GM12801 (cell line): ENCODE data around the gene CDH19.

Source experiments
- TF ChIP-seq, protein P1 (sequence below): IDR thresholded peaks from one replicate; pipeline ENCODE4 v1.5.1; 2011; ENCODE audit warnings: control low read depth; ENCODE audit not compliant: insufficient read length; ENCODE audit errors: extremely low read depth

CDH19 gene

GRCh38 chr18:66508937-66509336 lies 95.0 kb downstream of the CDH19 start:
- TF ChIP-seq, protein P1, sequence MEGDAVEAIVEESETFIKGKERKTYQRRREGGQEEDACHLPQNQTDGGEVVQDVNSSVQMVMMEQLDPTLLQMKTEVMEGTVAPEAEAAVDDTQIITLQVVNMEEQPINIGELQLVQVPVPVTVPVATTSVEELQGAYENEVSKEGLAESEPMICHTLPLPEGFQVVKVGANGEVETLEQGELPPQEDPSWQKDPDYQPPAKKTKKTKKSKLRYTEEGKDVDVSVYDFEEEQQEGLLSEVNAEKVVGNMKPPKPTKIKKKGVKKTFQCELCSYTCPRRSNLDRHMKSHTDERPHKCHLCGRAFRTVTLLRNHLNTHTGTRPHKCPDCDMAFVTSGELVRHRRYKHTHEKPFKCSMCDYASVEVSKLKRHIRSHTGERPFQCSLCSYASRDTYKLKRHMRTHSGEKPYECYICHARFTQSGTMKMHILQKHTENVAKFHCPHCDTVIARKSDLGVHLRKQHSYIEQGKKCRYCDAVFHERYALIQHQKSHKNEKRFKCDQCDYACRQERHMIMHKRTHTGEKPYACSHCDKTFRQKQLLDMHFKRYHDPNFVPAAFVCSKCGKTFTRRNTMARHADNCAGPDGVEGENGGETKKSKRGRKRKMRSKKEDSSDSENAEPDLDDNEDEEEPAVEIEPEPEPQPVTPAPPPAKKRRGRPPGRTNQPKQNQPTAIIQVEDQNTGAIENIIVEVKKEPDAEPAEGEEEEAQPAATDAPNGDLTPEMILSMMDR = no peak

- TF ChIP-seq, protein P1 = no peak
These were observed 97.7 kb downstream of the CDH19 start for GRCh38 chr18:66506178-66506577.

GRCh38 chr18:66497351-66497750 lies 106.5 kb downstream of the CDH19 start:
- TF ChIP-seq, protein P1 = no peak

GRCh38 chr18:66495844-66496243 lies 108.0 kb downstream of the CDH19 start:
- TF ChIP-seq, protein P1 = no peak

DNA sequence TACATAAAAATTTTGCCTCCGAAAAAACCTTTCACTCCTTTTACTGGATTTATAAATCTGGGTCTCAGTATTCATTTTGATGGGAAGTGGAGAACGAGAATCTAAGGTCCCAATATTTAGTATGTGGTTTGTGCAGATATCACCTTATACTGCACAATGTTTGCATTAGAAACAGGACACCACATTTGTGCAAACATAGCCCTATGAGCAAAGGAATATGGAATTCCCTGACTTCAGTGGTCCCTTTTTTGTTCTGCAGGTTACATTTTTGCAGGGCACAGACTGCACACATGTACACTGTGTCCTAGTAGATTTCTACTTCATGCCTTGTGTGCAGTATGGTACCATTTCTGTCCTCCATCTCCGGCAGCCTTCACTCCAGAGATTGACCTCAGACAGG lies 130.0 kb downstream of the CDH19 start:
- TF ChIP-seq, protein P1 = no peak

DNA sequence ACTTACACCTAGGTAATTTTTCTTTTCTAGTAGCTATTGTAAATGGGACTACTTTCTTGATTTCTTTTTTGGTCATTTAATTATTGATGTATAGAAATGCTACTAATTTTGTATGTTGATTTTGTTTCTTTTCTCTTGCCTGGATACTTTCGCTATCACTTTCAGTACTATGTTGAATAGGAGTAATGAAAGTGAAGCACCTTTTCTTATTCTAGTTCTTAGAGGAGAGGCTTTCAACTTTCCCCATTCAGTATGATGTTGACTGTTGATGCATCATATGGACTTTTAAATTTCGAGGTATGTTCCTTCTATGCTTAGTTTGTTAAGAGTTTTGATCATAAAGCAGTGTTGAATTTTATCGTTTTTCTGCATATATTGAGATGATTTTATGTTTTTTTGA lies 142.5 kb downstream of the CDH19 start:
- TF ChIP-seq, protein P1 = no peak

GRCh38 chr18:66457245-66457644 lies 146.6 kb downstream of the CDH19 start:
- TF ChIP-seq, protein P1 = no peak
